GM21825 (cell line): ENCODE results near the gene ZNF469.

Experiments
- ATAC-seq: cut with Tn5 transposase; IDR thresholded peaks from one replicate; pipeline ENCODE4 v1.9.1; 2021; ENCODE audit warnings: mild to moderate bottlenecking, moderate library complexity; ENCODE audit not compliant: unreplicated experiment

Gene ZNF469

GRCh38 chr16:88390735-88391134, 8.0 kb downstream of the ZNF469 start:
- ATAC-seq, result no peak

DNA sequence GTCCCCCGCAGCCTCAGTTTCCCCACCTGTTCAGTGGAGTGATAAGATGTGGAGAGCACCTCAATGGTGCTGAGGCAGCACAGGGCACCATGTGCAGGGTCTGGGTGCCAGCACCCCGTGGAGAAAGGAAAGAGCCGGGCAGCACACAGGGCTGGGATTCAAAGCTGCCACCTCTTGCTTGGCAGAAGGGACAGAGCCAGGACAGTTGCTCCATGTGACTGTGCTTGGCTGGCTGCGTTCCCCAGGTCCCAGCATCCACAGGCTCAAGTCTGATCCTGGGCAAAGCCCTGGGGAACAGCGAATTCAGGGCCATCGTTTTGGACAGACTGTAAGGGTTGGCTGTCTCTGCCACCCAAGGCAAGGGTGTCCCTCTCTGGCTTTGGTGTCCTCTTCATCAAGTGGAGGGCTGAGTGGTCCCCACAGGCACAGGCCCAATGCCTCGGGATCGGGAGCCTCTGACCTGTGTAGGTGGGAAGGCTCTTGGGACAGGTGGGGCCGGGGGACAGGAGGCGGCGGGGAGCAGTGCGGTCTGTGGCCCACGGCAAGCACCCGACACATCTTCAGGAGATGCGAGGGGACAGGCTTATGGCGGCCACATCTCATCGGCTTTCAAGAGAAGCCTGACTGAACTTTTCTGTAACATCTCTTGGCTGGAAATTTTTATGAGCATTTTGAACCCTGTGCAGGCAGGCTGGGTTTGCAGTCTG, 8.5 kb downstream of the ZNF469 start:
- no peak for ATAC-seq

- no peak for ATAC-seq
Measured at GRCh38 chr16:88392111-88392510, 9.4 kb downstream of the ZNF469 start.

GRCh38 chr16:88392616-88393015, 9.9 kb downstream of the ZNF469 start:
- no peak for ATAC-seq

GRCh38 chr16:88393034-88393433, 10.3 kb downstream of the ZNF469 start:
- no peak for ATAC-seq

DNA sequence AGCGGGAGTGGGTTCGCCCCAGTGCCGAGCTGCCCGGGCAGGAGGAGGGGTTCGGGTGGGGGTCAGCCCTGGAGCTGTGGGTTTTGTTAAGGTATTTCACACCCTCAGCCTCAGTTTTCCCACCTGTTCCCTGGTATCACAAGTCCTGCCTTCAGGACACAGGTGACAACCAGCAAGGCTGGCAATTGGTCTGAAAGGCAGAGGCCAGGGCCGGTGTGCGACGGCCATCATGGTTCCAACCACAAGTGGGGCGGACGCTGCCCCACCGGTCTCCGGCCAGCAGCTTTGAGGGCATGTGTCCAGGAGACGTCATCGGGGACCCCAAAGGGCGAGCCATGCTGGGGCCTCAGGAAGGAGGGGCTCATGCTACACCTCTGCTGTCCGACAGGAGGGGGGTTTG, 10.8 kb downstream of the ZNF469 start:
- ATAC-seq, result no peak

- ATAC-seq, result no peak
Measured at GRCh38 chr16:88394426-88394825, 11.7 kb downstream of the ZNF469 start.

DNA sequence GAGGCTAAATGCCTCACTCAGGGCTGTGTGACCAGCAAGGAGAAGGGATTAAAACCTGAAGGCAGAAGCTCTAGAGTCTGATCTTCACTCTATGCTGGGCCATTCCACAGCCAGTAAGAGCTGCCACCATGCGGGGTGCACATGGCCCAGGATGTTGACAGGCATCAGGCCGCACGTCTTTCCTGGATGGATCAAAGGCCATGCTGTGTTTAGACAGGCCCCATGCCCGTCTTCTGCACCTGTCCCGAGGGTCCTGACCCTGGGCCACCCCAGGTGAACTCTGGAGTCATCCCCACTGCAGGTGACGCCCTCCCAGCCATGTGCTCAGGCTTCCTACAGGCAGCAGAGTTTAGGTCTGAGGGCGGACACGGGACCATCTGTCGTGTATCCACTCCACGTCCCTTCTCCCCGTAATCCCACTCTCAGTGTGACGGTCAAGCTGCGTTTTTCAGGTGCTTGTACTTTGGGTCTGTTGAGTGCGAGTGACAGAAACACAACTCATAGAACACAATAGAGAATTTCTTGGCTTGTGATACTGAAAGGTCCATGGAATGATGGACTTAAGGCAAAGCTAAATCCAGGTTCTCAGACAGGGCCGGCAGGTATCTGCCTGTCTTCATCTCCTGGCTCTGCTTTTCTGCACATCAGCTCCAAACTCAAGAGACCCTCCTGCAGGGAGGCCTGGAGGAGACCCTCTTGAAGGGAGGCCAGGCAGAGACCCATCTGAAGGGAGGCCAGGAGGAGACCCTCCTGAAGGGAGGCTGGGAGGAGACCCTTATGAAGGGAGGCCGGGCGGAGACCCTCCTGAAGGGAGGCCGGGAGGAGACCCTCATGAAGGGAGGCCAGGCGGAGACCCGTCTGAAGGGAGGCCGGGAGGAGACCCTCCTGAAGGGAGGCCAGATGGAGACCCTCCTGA, 13.2 kb downstream of the ZNF469 start:
- no peak for ATAC-seq

DNA sequence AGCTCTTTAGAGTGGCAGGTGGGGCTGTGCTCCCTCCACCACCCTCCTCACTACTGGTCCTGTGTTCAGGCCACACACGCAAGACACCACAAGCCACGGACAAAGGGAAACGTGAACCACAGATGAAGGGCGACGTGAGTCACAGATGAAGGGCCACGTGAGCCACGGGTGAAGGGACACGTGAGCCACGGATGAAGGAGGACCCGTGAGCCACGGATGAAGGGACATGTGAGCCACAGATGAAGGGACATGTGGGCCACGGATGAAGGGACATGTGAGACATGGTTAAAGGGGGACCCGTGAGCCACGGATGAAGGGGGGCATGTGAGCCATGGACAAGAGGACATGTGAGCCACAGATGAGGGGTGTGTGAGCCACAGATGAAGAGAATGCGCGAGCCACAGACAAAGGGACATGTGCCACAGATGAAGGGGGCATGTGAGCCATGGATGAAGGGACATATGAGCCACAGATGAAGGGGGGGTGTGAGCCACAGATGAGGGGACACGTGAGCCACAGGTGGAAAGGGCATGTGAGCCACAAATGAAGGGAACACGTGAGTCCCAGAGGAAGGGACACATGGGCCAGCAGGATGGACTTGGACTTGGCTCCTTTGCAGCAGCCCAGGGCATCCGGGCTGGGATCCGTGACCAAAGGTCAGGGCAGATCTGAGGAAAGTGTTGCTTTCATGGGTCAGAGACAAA, 15.6 kb downstream of the ZNF469 start:
- ATAC-seq, result no peak

GRCh38 chr16:88398874-88399178, 16.1 kb downstream of the ZNF469 start:
- ATAC-seq, result no peak

- ATAC-seq, result no peak
Measured at GRCh38 chr16:88400186-88400585, 17.4 kb downstream of the ZNF469 start.

GRCh38 chr16:88401604-88402246, 19.0 kb downstream of the ZNF469 start:
- ATAC-seq, result no peak

DNA sequence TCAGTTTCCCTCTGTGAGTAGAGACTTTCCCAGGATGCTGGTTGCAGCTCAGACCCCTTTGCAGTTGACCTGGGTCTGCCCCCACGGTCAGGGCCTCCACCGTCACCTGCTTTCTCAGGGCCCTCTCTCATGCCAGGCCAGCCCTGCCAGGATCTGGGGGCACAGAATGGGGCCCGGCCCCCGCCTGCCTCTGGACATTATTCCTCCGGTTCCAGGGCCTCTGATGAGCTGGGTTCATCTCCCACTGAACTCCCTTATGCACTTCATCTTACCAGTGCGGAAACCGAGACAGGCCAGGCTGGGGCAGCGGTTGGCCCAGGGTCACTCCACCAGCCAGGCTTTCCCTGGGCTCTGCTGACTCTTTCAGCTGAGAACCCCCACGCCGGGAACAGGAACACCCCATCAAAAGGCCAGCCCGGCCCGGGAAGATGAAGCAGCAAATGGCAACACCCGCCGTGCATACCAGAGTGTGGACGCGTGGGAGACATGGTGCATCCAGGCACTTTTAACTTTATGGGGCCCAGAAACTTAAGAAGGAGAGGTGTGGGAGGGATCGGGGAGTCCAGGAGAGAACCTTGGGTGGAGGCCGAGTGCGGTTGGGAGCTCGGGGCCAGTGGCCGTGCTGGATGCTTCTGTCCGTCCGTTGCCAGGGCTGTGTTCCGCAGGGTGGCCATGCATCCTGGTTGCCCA, 19.9 kb downstream of the ZNF469 start:
- ATAC-seq, result no peak

- no peak for ATAC-seq
Measured at GRCh38 chr16:88403794-88404581, 21.2 kb downstream of the ZNF469 start.

DNA sequence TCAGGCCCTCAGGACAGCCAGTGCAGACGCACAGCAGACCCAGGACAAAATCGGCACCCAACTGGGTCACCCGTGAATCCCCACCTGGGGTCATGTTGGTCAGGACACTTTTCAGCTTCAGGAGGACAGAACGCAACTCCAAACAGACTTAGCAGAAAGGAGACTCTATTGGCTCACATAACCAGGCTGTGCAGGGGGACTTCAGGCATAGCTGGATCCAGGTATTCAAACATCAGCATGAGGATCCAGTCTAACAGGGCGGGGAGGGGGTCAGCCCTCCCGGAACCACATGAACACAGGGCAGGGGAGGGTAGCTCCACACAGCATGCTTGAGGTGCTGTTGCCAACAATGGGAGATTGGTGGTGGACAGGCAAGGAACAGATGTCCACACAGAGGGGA, 22.0 kb downstream of the ZNF469 start:
- no peak for ATAC-seq

DNA sequence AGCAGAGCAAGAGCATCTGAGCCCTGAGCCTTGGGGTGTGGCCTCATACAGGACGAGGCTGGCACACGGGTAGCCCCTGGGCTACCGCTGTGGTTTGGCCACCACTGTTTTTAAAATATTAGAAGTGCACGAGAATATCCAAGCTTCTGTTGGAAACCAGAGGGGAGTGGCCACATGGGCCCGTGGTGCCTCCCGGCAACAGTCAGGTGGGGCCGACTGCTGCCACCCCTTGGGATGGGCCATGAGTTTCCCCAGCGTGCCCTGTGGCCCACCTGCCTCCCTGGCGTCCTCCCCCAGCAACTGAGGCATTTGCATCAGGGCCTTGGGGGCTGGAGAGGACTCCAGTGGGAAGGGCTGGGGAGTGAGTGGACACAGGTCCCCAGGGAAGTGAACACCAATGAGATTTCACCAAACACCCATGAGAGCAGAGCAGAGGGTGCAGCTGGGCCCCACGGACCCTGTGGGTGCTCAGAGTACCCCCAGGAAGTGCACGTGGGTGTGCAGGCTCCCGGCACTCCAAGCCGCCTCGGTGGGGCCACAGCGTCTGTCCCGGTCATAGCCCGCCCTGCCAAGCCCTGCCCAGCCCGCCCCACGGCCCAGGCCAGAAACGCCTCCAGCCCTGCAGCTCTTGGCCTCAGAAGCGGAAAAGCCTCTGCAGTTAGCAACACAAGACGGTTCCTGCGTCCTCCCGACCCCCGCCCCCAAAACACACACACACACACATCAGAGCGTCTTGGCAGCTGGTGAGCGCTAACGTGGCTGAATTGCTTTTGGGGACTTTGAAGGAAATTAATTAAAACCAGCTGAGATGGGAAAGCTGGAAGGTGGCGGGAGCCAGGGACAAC, 22.7 kb downstream of the ZNF469 start:
- no peak for ATAC-seq

DNA sequence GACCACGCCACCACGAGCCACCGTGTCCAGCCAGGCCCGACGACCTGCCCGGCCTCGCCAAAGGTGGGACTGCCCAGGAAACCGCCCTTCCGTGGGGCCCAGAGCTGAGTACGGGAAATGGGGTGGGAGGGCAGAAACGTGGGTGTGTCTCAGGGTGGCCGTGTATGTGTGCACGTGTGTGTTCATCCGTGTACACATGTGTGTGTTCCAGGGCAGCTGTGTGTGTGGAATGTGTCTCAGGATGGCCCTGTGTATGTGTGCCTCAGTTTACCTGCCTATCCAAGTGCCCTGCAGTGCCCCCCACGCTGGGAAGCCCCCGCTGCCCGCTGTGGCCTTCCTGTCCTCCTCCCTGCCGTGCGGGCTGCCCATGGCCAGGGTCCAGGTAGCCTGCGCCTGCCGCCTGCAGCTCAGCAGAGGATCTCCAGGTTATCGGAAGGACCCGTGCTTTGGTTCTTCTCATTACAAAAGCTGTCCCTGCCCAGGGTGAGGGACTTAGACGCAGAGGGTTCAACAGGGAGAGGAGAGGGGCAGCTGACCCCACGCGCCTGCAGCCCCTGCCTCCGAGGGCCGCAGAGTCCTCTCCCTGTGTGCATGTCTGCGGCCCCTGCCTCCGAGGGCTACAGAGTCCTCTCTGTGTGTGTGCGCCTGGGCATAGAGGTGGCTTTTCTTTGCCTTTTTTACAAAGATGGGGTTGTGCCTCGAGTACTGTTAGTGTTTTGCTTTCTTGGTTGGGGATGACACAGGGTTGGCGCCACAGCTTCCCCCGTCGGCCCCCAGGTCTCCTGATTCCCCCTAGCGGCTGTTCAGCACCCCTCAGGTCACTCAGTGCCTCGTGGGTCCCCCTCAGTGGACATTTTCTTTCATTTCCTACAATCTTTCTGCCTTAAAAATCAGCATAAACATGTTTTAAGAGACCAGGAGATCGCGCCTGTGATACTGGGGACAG, 23.6 kb downstream of the ZNF469 start:
- ATAC-seq, result no peak

GRCh38 chr16:88407042-88407420, 24.3 kb downstream of the ZNF469 start:
- ATAC-seq, result no peak
